Activated T-helper 9 cell treated with anti-CD3 and anti-CD28 coated beads, Interleukin-2, amount 50 U/mL, for 16 hours (primary cell): Measurements from ENCODE around the gene RCC2.

Experiments used
- DNase-seq: peaks from one replicate; pipeline ENCODE4 v3.0.0-alpha.2; 2020; ENCODE audit warnings: low read depth

The RCC2 gene

GRCh38 chr1:17372955-17373354 is 66.5 kb downstream of the RCC2 start:
- DNase-seq, result no peak

GRCh38 chr1:17371896-17372295 is 67.6 kb downstream of the RCC2 start, which contains the start of gene PADI6:
TSS of gene PADI6 (plus strand) at chr1:17372196. CDS start at chr1:17372246, 50 bp downstream.
- no peak for DNase-seq

GRCh38 chr1:17370618-17371017 is 68.9 kb downstream of the RCC2 start:
- DNase-seq, result no peak

- no peak for DNase-seq
Observed at GRCh38 chr1:17369466-17369865, 70.0 kb downstream of the RCC2 start.

- DNase-seq, result no peak
Observed at GRCh38 chr1:17365293-17365692, 74.2 kb downstream of the RCC2 start.

- DNase-seq, result no peak
Observed at GRCh38 chr1:17363771-17364170, 75.7 kb downstream of the RCC2 start.

- DNase-seq, result no peak
Observed at GRCh38 chr1:17363351-17363750, 76.1 kb downstream of the RCC2 start.

- DNase-seq, result no peak
Observed at GRCh38 chr1:17361687-17362086, 77.8 kb downstream of the RCC2 start.

- DNase-seq, result no peak
Observed at GRCh38 chr1:17360272-17360956, 79.1 kb downstream of the RCC2 start.

GRCh38 chr1:17359808-17360207 is 79.7 kb downstream of the RCC2 start:
- no peak for DNase-seq

GRCh38 chr1:17359031-17359430 is 80.4 kb downstream of the RCC2 start:
- no peak for DNase-seq

- no peak for DNase-seq
Observed at GRCh38 chr1:17358557-17358956, 80.9 kb downstream of the RCC2 start.
